GM12878 (cell line): ENCODE data around the gene TSPEAR. TPM values are rescaled to one million over a fixed set of nuclear protein-coding genes. Genes with fewer than 3 reads are reported as not detected.

Experiments used
- ATAC-seq: fragments of 200-7000 bp; cut with Tn5 transposase; 3 replicates; pipeline ENCODE4 v1.9.1; 2020; ENCODE audit warnings: mild to moderate bottlenecking, moderate library complexity
- BruUV-seq: library from RNA; stranded (reverse); fragments of 400-500 nt; replicated peaks from 2 replicates; lab custom pipeline; 2021; lab: Mats Ljungman, UMichigan
- CTCF ChIA-PET: fragments of 300-600 bp; sonication (Branson Sonifier 250); formaldehyde crosslinking; extraction: SDS; loops from one replicate; lab custom pipeline; 2021; ENCODE audit warnings: inconsistent platforms; lab: Yijun Ruan, JAX
- POLR2A ChIA-PET: fragments of 350-600 bp; formaldehyde crosslinking; extraction: SDS; loops from one replicate; lab custom pipeline; 2021; ENCODE audit warnings: inconsistent platforms; lab: Charles Lee
- RAD21 ChIA-PET: fragments of 300-600 bp; sonication (Branson Sonifier 250); formaldehyde crosslinking; loops from one replicate; lab custom pipeline; 2023; ENCODE audit warnings: antibody characterized with exemption; ENCODE audit not compliant: unreplicated experiment; lab: Charles Lee
- SMC1A ChIA-PET: fragments of 300-600 bp; sonication (Branson Sonifier 250); formaldehyde crosslinking; loops from one replicate; lab custom pipeline; 2023; ENCODE audit not compliant: unreplicated experiment, uncharacterized antibody; lab: Charles Lee
- DNase-seq: peaks from one replicate; pipeline ENCODE4 v3.0.0-alpha.2; 2011; ENCODE audit warnings: low read depth, low spot score
- FAIRE-seq: peaks from 3 replicates; lab custom pipeline; 2011; peaks lifted over from hg19 to GRCh38; lab: Jason Lieb, UNC
- H2AFZ ChIP-seq: 2 replicates; pipeline ENCODE4 v1.6.0; 2011; ENCODE audit warnings: low read depth, low read length, control low read depth; ENCODE audit not compliant: control insufficient read depth
- H3K27ac ChIP-seq: 2 replicates; pipeline ENCODE4 v1.5.1; 2011; ENCODE audit warnings: control low read depth; ENCODE audit not compliant: control insufficient read depth, insufficient read depth
- H3K27me3 ChIP-seq, 2 experiments: replicated peaks in 1 of 2; 2 replicates each; pipeline versions ENCODE4 v1.6.0 to v1.6.1; 2011; ENCODE audit warnings: low read length in 1 of 2; ENCODE audit not compliant: control insufficient read depth in 2 of 2, insufficient read depth in 2 of 2
- H3K36me3 ChIP-seq, 2 experiments: 2 replicates each; pipeline ENCODE4 v1.5.1; 2011; ENCODE audit warnings: low read length in 1 of 2; ENCODE audit not compliant: control insufficient read depth in 2 of 2, insufficient read depth in 2 of 2
- H3K4me1 ChIP-seq: 2 replicates; pipeline ENCODE4 v1.6.1; 2011; ENCODE audit warnings: mild to moderate bottlenecking, low read length, moderate library complexity, mixed read lengths; ENCODE audit not compliant: control insufficient read depth, insufficient read depth
- H3K4me2 ChIP-seq: 2 replicates; pipeline ENCODE4 v1.6.0; 2011; ENCODE audit warnings: control low read depth; ENCODE audit not compliant: control insufficient read depth, insufficient read depth
- H3K4me3 ChIP-seq: fragments of 200-600 bp; sonication (generic); 2 replicates; pipeline ENCODE4 v1.5.1; 2016
- H3K79me2 ChIP-seq: 2 replicates; pipeline ENCODE4 v1.6.0; 2011; ENCODE audit warnings: low read length; ENCODE audit not compliant: control insufficient read depth, insufficient read depth
- H3K9ac ChIP-seq: 2 replicates; pipeline ENCODE4 v1.8.0; 2011; ENCODE audit warnings: low read length, control low read depth, mixed read lengths; ENCODE audit not compliant: control insufficient read depth, insufficient read depth
- H3K9me3 ChIP-seq: replicated peaks from 3 replicates; pipeline ENCODE4 v1.5.1; 2011; ENCODE audit warnings: mild to moderate bottlenecking, low read length; ENCODE audit not compliant: control insufficient read depth, insufficient read depth
- H4K20me1 ChIP-seq: 2 replicates; pipeline ENCODE4 v1.6.0; 2011; ENCODE audit not compliant: control insufficient read depth, insufficient read depth
- ATF7 ChIP-seq: fragments of 450-650 bp; IDR thresholded peaks from 2 replicates; pipeline ENCODE4 v1.6.1; 2016; ENCODE audit warnings: low read depth, mild to moderate bottlenecking
- CEBPZ ChIP-seq: fragments of 150-350 bp; IDR thresholded peaks from 2 replicates; pipeline ENCODE4 v1.6.1; 2016; ENCODE audit warnings: low read depth, low read length
- ETV6 ChIP-seq, 2 experiments: fragments of 450-650 bp in 1 of 2; IDR thresholded peaks in 1 of 2; conservative IDR thresholded peaks in 1 of 2; 2 replicates each; pipeline ENCODE4 v1.6.1; 2014; ENCODE audit warnings: antibody characterized with exemption in 1 of 2, borderline replicate concordance in 1 of 2, low read depth in 1 of 2, mild to moderate bottlenecking in 1 of 2, moderate library complexity in 1 of 2
- RUNX3 ChIP-seq: IDR thresholded peaks from 2 replicates; pipeline ENCODE4 v1.6.1; 2012; ENCODE audit warnings: low read length, inconsistent platforms
- TCF3 ChIP-seq: IDR thresholded peaks from 2 replicates; pipeline ENCODE4 v1.6.1; 2012; ENCODE audit warnings: low read depth, mild to moderate bottlenecking, low read length, borderline replicate concordance; ENCODE audit not compliant: insufficient read depth
- ZNF592 ChIP-seq: fragments of 450-650 bp; IDR thresholded peaks from 2 replicates; pipeline ENCODE4 v1.6.1; 2017; ENCODE audit warnings: mild to moderate bottlenecking, moderate library complexity
- WGBS: methylation state at CpG from one replicate; pipeline ENCODE4 v1.1.6; 2016; ENCODE audit warnings: low lambda C conversion rate; ENCODE audit not compliant: insufficient replicate concordance, insufficient coverage; ENCODE audit errors: missing lambda C conversion rate; 5-methylcytosine and 5-hydroxymethylcytosine counted together
- in situ Hi-C: fragments of 300-500 bp; cut with MboI; formaldehyde crosslinking; loops from 9 replicates; pipeline ENCODE4 v1.14.3; 2018; ENCODE audit warnings: mixed read lengths
- intact Hi-C: fragments of 100-400 bp; cut with micrococcal nuclease; formaldehyde crosslinking; loops from one replicate; pipeline ENCODE4 v1.14.2; 2022; ENCODE audit not compliant: unreplicated experiment
- polyA plus RNA-seq, 11 experiments: library from polyadenylated mRNA; depleted of rRNA in 4 of 11; unstranded in 6 of 11; stranded (reverse) in 5 of 11; fragments of >200 nt; fragmentation: Nextera tagmentation in 4 of 11; fragmentation: Illumina TruSeq in 1 of 11; extraction: Ambion mirVana in 4 of 11; extraction: Trizol in 1 of 11; gene quantifications; 1 replicate in 1 of 11; 2 replicates in 10 of 11; pipeline versions ENCODE4 v1.2.1 to v1.2.3, GENCODE V29; 2011 to 2016; ENCODE audit warnings: inconsistent platforms in 2 of 11, missing spikeins in 2 of 11, low read depth in 1 of 11
- total RNA-seq, 4 experiments: library from RNA; depleted of rRNA in 3 of 4; stranded (reverse); fragments of >200 nt in 3 of 4; fragmentation: Illumina TruSeq in 1 of 4; extraction: Trizol in 1 of 4; gene quantifications; 2 replicates each; pipeline versions ENCODE4 v1.2.1 to v1.2.3, GENCODE V29; 2013 to 2021
- TF ChIP-seq, protein P1 (sequence below): fragments of 450-650 bp; IDR thresholded peaks from 2 replicates; pipeline ENCODE4 v1.6.1; 2017; ENCODE audit warnings: mild to moderate bottlenecking

Gene TSPEAR
- total and polyA plus RNA-seq, 10 of the 15 experiments (the other 5 are each of a cell fraction or from before 2014, with no cell fraction given): not detected

DNA sequence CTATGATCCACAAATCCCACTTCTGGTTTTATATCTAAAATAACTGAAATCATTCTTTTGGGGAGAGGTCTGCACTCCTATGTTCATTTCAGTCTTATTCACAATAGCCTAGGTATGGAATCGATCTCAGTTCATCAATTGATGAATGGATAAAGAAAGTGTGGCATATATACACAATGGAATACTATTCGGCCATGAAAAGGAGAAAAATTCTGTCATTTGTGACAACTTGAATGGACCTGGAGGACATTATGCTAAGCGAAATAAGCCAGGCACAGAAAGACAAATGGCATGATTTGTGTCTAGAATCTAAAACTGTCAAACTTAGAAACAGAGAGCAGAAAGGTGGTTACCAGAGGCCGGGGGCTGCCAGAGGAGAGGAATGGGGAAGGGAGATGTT is 104.9 kb downstream of the TSPEAR start:
- no peaks in the 10 kb centered on the region for H3K79me2 ChIP-seq
- ATAC-seq (no peak), DNase-seq (no peak), FAIRE-seq (no peak)
- no peaks in the 10 kb centered on the region; the same call in 2 of the 3 replicates for H3K9me3 ChIP-seq
- in situ Hi-C loops (no loop called here), intact Hi-C loops (no loop called here)
- 47% methylated on average over 4 of the region's 4 CpGs for WGBS
- ChIA-PET CTCF (no interaction called here), POLR2A (no interaction called here), SMC1A (no interaction called here), RAD21 (no interaction called here)
- H2AFZ ChIP-seq: no peak overlapping the region
- H3K9ac ChIP-seq: no peak overlapping the region
- H3K4me3 ChIP-seq: no peak overlapping the region
- H4K20me1 ChIP-seq: no peaks in the 10 kb centered on the region
- H3K4me1 ChIP-seq: no peaks in the 10 kb centered on the region
- no peak overlapping the region for H3K4me2 ChIP-seq
- no TSS peak for BruUV-seq
- TF ChIP-seq ETV6 (conservative IDR thresholded peaks at IDR 0.05 in 1 of 2, IDR thresholded peaks at IDR 0.05 in 1 of 2; ENCODE audit: borderline replicate concordance in 1 of 2, low read depth in 1 of 2) (no peak), CEBPZ (no peak), RUNX3 (no peak), ZNF592 (no peak), ATF7 (no peak), TCF3 (no peak)
- TF ChIP-seq, protein P1, sequence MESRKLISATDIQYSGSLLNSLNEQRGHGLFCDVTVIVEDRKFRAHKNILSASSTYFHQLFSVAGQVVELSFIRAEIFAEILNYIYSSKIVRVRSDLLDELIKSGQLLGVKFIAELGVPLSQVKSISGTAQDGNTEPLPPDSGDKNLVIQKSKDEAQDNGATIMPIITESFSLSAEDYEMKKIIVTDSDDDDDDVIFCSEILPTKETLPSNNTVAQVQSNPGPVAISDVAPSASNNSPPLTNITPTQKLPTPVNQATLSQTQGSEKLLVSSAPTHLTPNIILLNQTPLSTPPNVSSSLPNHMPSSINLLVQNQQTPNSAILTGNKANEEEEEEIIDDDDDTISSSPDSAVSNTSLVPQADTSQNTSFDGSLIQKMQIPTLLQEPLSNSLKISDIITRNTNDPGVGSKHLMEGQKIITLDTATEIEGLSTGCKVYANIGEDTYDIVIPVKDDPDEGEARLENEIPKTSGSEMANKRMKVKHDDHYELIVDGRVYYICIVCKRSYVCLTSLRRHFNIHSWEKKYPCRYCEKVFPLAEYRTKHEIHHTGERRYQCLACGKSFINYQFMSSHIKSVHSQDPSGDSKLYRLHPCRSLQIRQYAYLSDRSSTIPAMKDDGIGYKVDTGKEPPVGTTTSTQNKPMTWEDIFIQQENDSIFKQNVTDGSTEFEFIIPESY: no peak
- no peaks in the 10 kb centered on the region for H3K27me3 ChIP-seq
- no peak overlapping the region for H3K27ac ChIP-seq
- H3K36me3 ChIP-seq: no peaks in the 10 kb centered on the region
